Stomach smooth muscle (tissue), 2 donors: ENCODE data around the gene SPSB4.

Source experiments
- H3K27ac ChIP-seq: one replicate; pipeline ENCODE4 v1.7.0; 2013; ENCODE audit warnings: mild to moderate bottlenecking, low read length, inconsistent platforms
- H3K27me3 ChIP-seq, 2 donors: one replicate each; pipeline ENCODE4 v1.7.0; 2013; ENCODE audit warnings: low read length in 2 of 2; ENCODE audit not compliant: insufficient read depth in 2 of 2, control insufficient read depth in 1 of 2
- H3K36me3 ChIP-seq, 2 donors: one replicate each; pipeline ENCODE4 v1.7.0; 2013; ENCODE audit warnings: low read length in 2 of 2; ENCODE audit not compliant: control insufficient read depth in 2 of 2, insufficient read depth in 2 of 2
- H3K4me1 ChIP-seq: one replicate; pipeline ENCODE4 v1.7.0; 2013; ENCODE audit warnings: low read length; ENCODE audit not compliant: control insufficient read depth, insufficient read depth
- H3K4me3 ChIP-seq, 2 donors: one replicate each; pipeline ENCODE4 v1.7.0; 2013; ENCODE audit warnings: low read length in 2 of 2
- H3K9ac ChIP-seq, 2 donors: one replicate each; pipeline ENCODE4 v1.7.0; 2013; ENCODE audit warnings: low read length in 2 of 2, mild to moderate bottlenecking in 1 of 2
- H3K9me3 ChIP-seq, 2 donors: one replicate each; pipeline ENCODE4 v1.7.0; 2013; ENCODE audit warnings: low read length in 2 of 2; ENCODE audit not compliant: control insufficient read depth in 2 of 2
- donor health status: healthy.
- donor health status: Pancreatic carcinoma.

SPSB4 gene

DNA sequence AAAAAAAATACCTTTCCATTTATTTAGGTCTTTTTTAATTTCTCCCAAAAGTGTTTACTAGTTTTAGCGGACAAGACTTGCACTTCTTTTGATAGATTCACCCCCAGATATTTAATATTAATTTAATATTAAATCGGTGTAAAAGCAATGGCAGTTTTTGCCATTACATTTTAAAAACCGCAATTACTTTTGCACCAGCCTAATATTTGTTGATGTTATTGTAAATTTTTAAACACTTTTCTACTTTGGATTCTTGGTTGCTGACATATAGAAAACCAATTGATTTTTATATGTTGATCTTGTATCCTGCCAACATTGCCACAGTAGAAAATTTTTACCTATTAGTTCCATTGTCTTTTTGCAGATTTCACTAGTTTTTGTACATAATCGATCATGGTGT, 116.5 kb downstream of the SPSB4 start:
- Histone ChIP-seq H3K36me3 (no peaks in the 10 kb centered on the region), H3K27me3 (no peaks in the 10 kb centered on the region), H3K4me1 (no peaks in the 10 kb centered on the region), H3K27ac (no peak overlapping the region), H3K9ac (no peak overlapping the region), H3K9me3 (no peaks in the 10 kb centered on the region), H3K4me3 (no peak overlapping the region)

DNA sequence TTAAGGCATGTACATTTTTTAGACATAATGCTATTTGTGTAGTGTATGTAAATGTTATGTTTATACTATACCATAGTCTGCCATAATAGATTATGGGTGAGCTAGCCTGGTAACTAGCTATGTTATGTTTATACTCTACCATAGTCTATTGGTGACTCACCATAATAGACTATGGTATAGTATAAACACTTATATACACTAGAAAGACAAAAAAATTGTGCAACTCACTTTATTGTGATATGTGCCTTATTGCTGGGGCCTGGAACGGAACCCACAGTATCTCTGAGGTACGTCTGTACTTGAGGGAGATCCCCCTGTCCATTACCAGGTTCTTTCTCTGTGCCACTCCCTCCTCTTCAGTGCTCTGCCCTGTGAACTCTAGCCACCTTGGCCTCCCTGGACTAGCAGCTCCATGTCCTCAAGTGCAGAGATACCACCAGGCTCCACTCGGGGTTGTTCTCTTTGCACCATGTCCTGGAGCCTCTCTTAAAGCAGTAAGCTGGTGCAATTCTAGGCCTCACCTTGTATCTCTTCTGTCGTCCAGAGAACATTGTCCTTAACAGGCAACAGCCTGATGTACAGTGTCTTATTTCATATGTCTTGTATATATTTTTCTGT, 119.6 kb downstream of the SPSB4 start:
- no peaks in the 10 kb centered on the region for H3K4me1 ChIP-seq
- no peaks in the 10 kb centered on the region for H3K36me3 ChIP-seq
- no peak overlapping the region for H3K9ac ChIP-seq
- no peak overlapping the region for H3K27ac ChIP-seq
- H3K9me3 ChIP-seq, result no peaks in the 10 kb centered on the region
- H3K4me3 ChIP-seq, result no peak overlapping the region
- no peaks in the 10 kb centered on the region for H3K27me3 ChIP-seq

DNA sequence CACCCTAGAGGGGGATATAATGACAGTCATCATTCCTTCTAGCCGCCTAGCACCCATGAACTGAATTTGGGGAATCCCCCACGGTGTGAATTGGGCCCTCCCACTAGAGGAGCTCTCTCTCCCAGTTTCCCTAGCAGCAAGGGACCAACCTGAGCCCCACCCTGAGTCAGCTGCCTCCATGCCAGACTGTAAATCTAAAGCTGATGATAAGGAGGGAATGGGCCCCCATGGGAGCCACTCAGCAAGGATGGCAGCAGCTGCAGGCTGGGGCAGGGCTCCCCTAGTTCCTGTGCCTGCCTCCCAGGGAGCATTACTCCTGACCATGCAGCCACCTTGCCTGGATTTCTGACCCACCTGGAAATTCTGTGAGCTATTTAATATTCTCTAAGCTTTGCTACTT, 123.5 kb downstream of the SPSB4 start:
- H3K27ac ChIP-seq, result no peak overlapping the region

DNA sequence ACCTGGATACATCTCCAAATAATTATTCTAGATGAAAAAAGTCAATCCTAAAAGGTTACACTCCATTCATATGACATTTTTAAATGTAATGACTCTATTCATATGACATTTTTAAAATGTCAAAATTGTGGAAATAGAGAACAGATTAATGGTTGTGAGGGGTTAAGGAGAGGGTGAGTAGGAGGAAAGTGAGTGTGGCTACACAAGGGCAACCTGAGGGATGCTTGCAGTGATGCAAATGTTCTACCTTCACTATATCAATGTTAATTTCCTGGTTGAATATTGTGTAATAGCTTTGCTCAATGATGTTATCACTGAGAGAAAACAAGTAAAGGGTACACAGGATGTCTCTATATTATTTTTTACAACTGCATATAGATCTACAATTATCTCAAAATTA, 125.6 kb downstream of the SPSB4 start:
- H3K27me3 ChIP-seq, result no peaks in the 10 kb centered on the region
- no peak overlapping the region for H3K4me3 ChIP-seq
- H3K9me3 ChIP-seq, result peaks cover 0 to 3% of the 10 kb centered on the region in 2 donors
- H3K27ac ChIP-seq, result no peak overlapping the region
- H3K4me1 ChIP-seq, result no peaks in the 10 kb centered on the region
- H3K9ac ChIP-seq, result no peak overlapping the region
- H3K36me3 ChIP-seq, result no peaks in the 10 kb centered on the region

More for the DNA sequence above, 123.5 kb downstream of the SPSB4 start:
- no peaks in the 10 kb centered on the region for H3K4me1 ChIP-seq
- H3K9me3 ChIP-seq, result peaks cover 0 to 3% of the 10 kb centered on the region in 2 donors
- no peak overlapping the region for H3K9ac ChIP-seq
- H3K36me3 ChIP-seq, result no peaks in the 10 kb centered on the region
- no peaks in the 10 kb centered on the region for H3K27me3 ChIP-seq
- no peak overlapping the region for H3K4me3 ChIP-seq

DNA sequence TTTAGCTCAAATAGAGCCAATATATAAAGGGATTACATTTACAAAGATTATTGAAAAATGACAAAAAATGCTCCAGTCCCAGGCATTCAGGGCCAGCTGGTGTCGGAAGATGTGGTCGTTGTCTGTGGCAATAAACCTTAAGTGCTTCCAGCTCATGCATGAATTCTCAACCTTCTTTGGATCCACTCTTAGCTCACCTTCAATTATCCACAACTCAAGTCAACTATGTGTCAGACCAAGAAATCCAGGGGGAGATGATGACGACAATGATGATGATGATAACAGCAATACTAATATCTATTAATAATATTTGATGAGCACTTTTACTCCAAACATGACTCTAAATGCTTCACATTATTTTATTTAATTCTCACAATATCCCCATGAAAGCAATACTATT, 126.9 kb downstream of the SPSB4 start:
- H3K9me3 ChIP-seq, result peaks cover 0 to 3% of the 10 kb centered on the region in 2 donors
- H3K27me3 ChIP-seq, result no peaks in the 10 kb centered on the region
- H3K4me3 ChIP-seq, result no peak overlapping the region
- H3K4me1 ChIP-seq, result no peaks in the 10 kb centered on the region
- H3K36me3 ChIP-seq, result no peaks in the 10 kb centered on the region
- H3K27ac ChIP-seq, result no peak overlapping the region
- H3K9ac ChIP-seq, result no peak overlapping the region

DNA sequence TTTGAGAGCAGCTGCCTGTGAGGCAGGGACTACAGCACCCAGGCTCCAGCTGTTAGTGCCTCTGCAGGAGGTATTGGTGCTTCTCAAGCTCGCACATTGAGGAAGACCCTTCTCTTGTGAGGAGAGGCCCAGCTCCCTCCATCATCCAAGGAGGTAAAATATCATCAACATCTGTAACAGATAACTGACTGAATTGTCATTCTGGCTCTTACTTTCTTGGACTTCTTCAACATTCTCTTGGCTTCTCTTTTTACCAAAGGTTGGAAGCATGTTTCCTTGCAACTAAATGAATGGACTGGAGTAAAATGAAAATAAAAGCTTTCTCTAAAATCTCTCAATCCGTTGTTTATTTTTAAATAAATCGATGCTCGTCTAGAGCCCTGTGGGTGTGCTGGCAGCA, 127.4 kb downstream of the SPSB4 start:
- Histone ChIP-seq H3K4me3 (no peak overlapping the region), H3K36me3 (no peaks in the 10 kb centered on the region), H3K9me3 (peaks cover 0 to 3% of the 10 kb centered on the region in 2 donors), H3K4me1 (no peaks in the 10 kb centered on the region), H3K27me3 (no peaks in the 10 kb centered on the region), H3K27ac (no peak overlapping the region), H3K9ac (no peak overlapping the region)

DNA sequence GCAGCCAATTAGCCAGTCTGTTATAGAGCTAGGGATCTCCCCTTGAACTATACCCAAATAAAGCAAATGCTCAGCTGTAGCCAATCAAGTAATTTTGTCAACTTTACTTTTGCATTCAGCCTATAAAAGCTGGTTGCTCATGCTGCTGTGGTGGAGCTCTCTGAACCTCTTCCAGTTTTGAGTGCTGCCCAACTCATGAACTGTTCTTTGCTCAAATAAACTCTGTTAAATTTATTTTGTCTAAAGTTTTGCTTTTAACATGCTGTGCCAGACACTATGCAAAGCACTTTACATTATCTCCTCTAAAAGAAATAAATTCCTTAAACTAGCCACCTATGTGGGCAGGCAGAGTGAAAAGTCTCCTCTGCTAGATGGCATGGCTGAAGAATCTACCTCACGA, 128.8 kb downstream of the SPSB4 start:
- Histone ChIP-seq H3K9me3 (peaks cover 0 to 3% of the 10 kb centered on the region in 2 donors), H3K36me3 (no peaks in the 10 kb centered on the region), H3K4me1 (no peaks in the 10 kb centered on the region), H3K27me3 (no peaks in the 10 kb centered on the region), H3K27ac (no peak overlapping the region), H3K9ac (no peak overlapping the region), H3K4me3 (no peak overlapping the region)

DNA sequence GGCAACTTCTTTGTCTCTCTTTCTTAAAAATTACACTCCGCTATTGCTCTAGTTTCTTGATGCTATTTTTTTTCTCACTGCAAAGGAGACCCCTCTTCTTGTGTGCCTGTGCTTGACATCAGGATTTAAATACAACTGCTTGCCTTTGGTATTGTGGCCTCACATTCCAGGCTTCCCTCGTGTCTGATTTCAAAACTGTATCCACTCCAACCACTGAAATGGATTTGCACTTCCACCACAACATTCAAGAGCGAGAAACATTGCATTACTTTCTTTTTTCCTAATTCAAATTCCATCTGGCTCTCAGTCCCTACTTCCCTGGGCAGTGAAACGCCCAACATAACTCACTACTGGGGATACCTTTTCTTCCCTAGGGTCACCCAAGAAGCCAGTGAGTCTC, 130.0 kb downstream of the SPSB4 start:
- Histone ChIP-seq H3K9me3 (peaks cover 0 to 3% of the 10 kb centered on the region in 2 donors), H3K36me3 (no peaks in the 10 kb centered on the region), H3K9ac (no peak overlapping the region), H3K4me1 (no peaks in the 10 kb centered on the region), H3K27ac (no peak overlapping the region), H3K27me3 (no peaks in the 10 kb centered on the region), H3K4me3 (no peak overlapping the region)

DNA sequence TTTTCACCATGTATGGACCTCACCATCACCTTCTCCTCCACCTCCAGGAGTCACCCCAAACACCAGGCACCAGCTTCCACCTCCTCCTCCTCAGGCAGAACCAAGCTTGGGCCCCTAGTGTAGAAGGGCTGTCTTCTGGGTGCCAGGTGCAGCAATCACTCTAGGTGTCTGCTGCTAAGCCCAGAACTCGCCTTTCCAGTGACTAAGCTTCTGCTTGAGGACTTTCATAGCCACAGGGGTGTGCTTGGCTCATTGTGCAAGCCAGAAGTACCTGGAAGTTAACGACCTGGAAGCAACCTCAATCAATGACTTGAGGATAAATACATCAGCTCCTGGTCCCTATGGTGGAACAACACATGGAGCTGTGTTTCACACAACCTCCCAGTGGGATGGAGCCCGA, 130.7 kb downstream of the SPSB4 start:
- Histone ChIP-seq H3K4me1 (no peaks in the 10 kb centered on the region), H3K9me3 (peaks cover 0 to 3% of the 10 kb centered on the region in 2 donors), H3K9ac (no peak overlapping the region), H3K36me3 (no peaks in the 10 kb centered on the region), H3K4me3 (no peak overlapping the region), H3K27me3 (no peaks in the 10 kb centered on the region), H3K27ac (no peak overlapping the region)

DNA sequence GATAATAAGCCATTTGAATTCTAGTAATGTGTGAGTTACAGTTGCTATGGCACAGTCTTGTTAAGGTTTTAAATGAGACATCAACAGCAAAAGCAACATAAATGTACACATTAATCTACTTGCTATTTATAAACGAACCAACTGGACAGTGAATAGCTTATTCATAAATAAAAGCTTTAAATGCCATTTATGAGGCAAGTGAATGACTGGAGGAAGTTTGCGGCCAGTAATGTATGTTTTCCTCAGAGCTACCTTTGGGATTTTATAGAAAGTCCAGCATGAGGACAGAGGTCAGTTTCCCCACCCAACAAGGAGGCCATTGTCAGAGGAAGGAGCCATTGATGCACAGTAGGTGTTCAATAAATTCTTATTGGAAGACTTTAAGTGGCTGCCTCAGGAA, 132.5 kb downstream of the SPSB4 start:
- Histone ChIP-seq H3K4me1 (no peaks in the 10 kb centered on the region), H3K27me3 (no peaks in the 10 kb centered on the region), H3K9me3 (peaks cover 0 to 3% of the 10 kb centered on the region in 2 donors), H3K9ac (no peak overlapping the region), H3K4me3 (no peak overlapping the region), H3K27ac (no peak overlapping the region), H3K36me3 (no peaks in the 10 kb centered on the region)

DNA sequence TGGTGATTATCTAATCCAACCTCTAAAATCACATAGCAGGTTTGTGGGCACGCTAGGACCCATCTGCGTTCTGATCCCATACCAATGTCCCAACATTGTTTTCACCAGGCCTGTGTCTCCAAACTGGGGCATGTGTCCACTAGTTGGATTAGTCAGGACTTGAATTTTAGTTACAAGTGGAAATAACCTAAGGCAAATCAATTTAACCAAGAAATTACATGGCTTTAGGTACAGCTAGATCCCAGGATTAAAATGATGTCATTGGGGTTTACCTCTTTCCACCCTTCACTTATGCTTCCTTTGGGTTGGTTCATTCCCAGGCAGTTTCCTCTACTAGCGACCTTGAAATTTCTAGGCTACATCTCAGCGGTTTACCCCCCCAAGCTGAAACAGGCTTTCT, 133.3 kb downstream of the SPSB4 start:
- H3K4me3 ChIP-seq, result no peak overlapping the region

More for the DNA sequence above, 133.3 kb downstream of the SPSB4 start:
- Histone ChIP-seq H3K36me3 (no peaks in the 10 kb centered on the region), H3K27me3 (no peaks in the 10 kb centered on the region), H3K9me3 (peaks cover 0 to under 1% of the 10 kb centered on the region in 2 donors), H3K4me1 (no peaks in the 10 kb centered on the region), H3K9ac (no peak overlapping the region), H3K27ac (no peak overlapping the region)
